LNCAP (cell line): Measurements from ENCODE around the gene RPL26.

Experiments used
- TF ChIP-seq, protein P1 (sequence below): fragments of 450-650 bp; IDR thresholded peaks from 2 replicates; pipeline ENCODE4 v1.5.1; 2017; ENCODE audit warnings: mild to moderate bottlenecking

The RPL26 gene

DNA sequence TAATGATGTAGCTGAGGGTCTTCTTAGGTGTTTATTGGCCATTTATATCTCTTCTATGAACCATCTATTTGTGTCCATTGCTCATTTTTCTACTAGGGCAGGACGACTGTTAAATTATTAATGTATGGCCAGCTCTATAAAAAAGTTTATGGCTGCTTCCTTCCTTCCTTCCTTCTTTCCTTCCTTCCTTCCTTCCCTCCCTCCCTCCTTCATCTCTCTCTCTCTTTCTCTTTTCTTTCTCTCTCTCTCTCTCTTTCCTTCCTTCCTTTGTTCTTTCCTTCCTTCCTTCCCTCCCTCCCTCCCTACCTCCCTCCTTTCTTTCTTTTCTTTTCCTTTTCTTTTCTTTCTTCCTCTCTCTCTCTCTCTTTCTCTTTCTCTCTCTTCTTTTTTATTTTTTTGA is 35.5 kb upstream of the RPL26 start:
- TF ChIP-seq, protein P1, sequence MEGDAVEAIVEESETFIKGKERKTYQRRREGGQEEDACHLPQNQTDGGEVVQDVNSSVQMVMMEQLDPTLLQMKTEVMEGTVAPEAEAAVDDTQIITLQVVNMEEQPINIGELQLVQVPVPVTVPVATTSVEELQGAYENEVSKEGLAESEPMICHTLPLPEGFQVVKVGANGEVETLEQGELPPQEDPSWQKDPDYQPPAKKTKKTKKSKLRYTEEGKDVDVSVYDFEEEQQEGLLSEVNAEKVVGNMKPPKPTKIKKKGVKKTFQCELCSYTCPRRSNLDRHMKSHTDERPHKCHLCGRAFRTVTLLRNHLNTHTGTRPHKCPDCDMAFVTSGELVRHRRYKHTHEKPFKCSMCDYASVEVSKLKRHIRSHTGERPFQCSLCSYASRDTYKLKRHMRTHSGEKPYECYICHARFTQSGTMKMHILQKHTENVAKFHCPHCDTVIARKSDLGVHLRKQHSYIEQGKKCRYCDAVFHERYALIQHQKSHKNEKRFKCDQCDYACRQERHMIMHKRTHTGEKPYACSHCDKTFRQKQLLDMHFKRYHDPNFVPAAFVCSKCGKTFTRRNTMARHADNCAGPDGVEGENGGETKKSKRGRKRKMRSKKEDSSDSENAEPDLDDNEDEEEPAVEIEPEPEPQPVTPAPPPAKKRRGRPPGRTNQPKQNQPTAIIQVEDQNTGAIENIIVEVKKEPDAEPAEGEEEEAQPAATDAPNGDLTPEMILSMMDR = no peak

- TF ChIP-seq, protein P1 = no peak
Measured at GRCh38 chr17:8417806-8418205, 34.8 kb upstream of the RPL26 start.

DNA sequence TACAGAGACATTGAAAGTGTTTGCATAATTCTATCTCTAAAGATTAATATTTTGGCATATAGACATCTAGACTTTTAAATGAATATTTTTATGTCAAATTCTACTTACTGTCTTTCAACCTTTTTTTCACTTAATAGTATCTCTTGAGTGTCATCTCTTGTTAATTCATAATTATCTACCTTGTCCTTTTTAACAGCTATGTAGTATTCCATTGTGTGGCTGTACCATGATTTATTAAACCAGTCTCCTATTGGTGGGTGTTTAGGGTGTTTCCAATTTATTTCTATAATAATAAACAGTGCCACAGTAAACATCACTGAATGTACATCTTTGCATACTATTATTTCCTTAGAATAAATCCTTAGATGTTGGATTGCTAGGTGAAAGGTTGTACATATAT is 30.9 kb upstream of the RPL26 start:
- TF ChIP-seq, protein P1 = no peak

- TF ChIP-seq, protein P1 = no peak
Measured at GRCh38 chr17:8413328-8413727, 30.3 kb upstream of the RPL26 start.

- TF ChIP-seq, protein P1 = no peak
Measured at GRCh38 chr17:8412089-8412488, 29.1 kb upstream of the RPL26 start.

GRCh38 chr17:8410883-8411238 is 27.9 kb upstream of the RPL26 start:
- TF ChIP-seq, protein P1 = no peak

- TF ChIP-seq, protein P1 = peak; percentile 72
Measured at GRCh38 chr17:8409966-8410882, 27.2 kb upstream of the RPL26 start.
